ENCODE measurements around the gene DEK.

DEK gene

GRCh38 chr6:18265787-18266522 is 1.6 kb upstream of the DEK start:
- DNase-seq (ENCODE audit: low read depth), result no peak

GRCh38 chr6:18264923-18265377 is 620 bp upstream of the DEK start:
- DNase-seq (ENCODE audit: low read depth), result no peak

- no peak for DNase-seq (ENCODE audit: low read depth)
Observed at GRCh38 chr6:18263418-18264218, 712 bp downstream of the DEK start.

GRCh38 chr6:18262702-18263417 is 1.5 kb downstream of the DEK start:
- DNase-seq (ENCODE audit: low read depth), result no peak

- no peak for DNase-seq (ENCODE audit: low read depth)
Observed at GRCh38 chr6:18261877-18262276, 2.5 kb downstream of the DEK start.

GRCh38 chr6:18260448-18261106 is 3.8 kb downstream of the DEK start:
- DNase-seq (ENCODE audit: low read depth), result no peak

GRCh38 chr6:18259675-18260447 is 4.5 kb downstream of the DEK start:
- no peak for DNase-seq (ENCODE audit: low read depth)

GRCh38 chr6:18254793-18255192 is 9.5 kb downstream of the DEK start:
- no peak for DNase-seq (ENCODE audit: low read depth)

GRCh38 chr6:18253635-18254034 is 10.7 kb downstream of the DEK start:
- DNase-seq (ENCODE audit: low read depth), result no peak

- no peak for DNase-seq (ENCODE audit: low read depth)
Observed at GRCh38 chr6:18249271-18249670, 15.1 kb downstream of the DEK start.

GRCh38 chr6:18248698-18249097 is 15.6 kb downstream of the DEK start:
- no peak for DNase-seq (ENCODE audit: low read depth)

GRCh38 chr6:18247002-18247401 is 17.3 kb downstream of the DEK start:
- no peak for DNase-seq (ENCODE audit: low read depth)

GRCh38 chr6:18246205-18246604 is 18.1 kb downstream of the DEK start:
- no peak for DNase-seq (ENCODE audit: low read depth)

GRCh38 chr6:18245642-18246041 is 18.7 kb downstream of the DEK start:
- DNase-seq (ENCODE audit: low read depth), result no peak

- DNase-seq (ENCODE audit: low read depth), result no peak
Observed at GRCh38 chr6:18245079-18245478, 19.3 kb downstream of the DEK start.

GRCh38 chr6:18244251-18244650 is 20.1 kb downstream of the DEK start:
- DNase-seq (ENCODE audit: low read depth), result no peak

GRCh38 chr6:18243302-18243893 is 20.9 kb downstream of the DEK start:
- no peak for DNase-seq (ENCODE audit: low read depth)

- DNase-seq (ENCODE audit: low read depth), result peak; percentile 86
Observed at GRCh38 chr6:18242062-18242851, 22.1 kb downstream of the DEK start.

GRCh38 chr6:18241208-18242038 is 22.9 kb downstream of the DEK start:
- DNase-seq (ENCODE audit: low read depth), result no peak
